ENCODE measurements around the gene PDE6B. TPM values are rescaled to one million over a fixed set of nuclear protein-coding genes. Genes with fewer than 3 reads are reported as not detected.

The PDE6B gene
- total RNA-seq, 1 experiment from 2014 or later = 10.8 TPM

- WGBS (ENCODE audit: extremely low coverage, insufficient read length, low lambda C conversion rate) = no CpG with 5 or more reads among the region's 24 CpGs
- Histone ChIP-seq H2BK15ac (ENCODE audit: low read depth, low read length) (no peak overlapping the region), H3T11ph (ENCODE audit: low read length) (no peak overlapping the region), H3K56ac (ENCODE audit: insufficient read length, low read depth, low read length) (no peak overlapping the region), H3K4me2 (ENCODE audit: insufficient read depth, insufficient read length, low read length) (no peak overlapping the region), H3K23ac (ENCODE audit: insufficient read length, low read depth, low read length) (no peak overlapping the region), H3K79me2 (ENCODE audit: insufficient read depth, low read length) (no peaks in the 10 kb centered on the region), H3K27ac (ENCODE audit: insufficient read length, low read depth, low read length) (no peak overlapping the region), H2BK20ac (ENCODE audit: low read depth, low read length, poor library complexity, severe bottlenecking) (no peak overlapping the region), H2AK5ac (ENCODE audit: insufficient read length, low read length) (no peak overlapping the region), H3K79me1 (ENCODE audit: insufficient read depth, low read depth, low read length, poor library complexity, severe bottlenecking) (no peaks in the 10 kb centered on the region), H2BK5ac (ENCODE audit: insufficient read length, low read length) (no peak overlapping the region), H2AFZ (ENCODE audit: low read length) (no peak overlapping the region), H4K5ac (ENCODE audit: insufficient read length, low read depth, low read length) (no peak overlapping the region), H4K8ac (replicated peaks; ENCODE audit: insufficient read length, low read depth, low read length) (no peak overlapping the region), H4K20me1 (ENCODE audit: control insufficient read depth, insufficient read depth, insufficient read length) (no peaks in the 10 kb centered on the region), H3K9me3 (ENCODE audit: control insufficient read depth, low read depth, low read length) (no peaks in the 10 kb centered on the region), H3K9ac (ENCODE audit: extremely low read depth, insufficient read length, low read length) (no peak overlapping the region), H3K4me1 (ENCODE audit: insufficient read depth, low read length) (no peaks in the 10 kb centered on the region; the same call in 1 of the 2 replicates), H3K4ac (ENCODE audit: low read depth, low read length) (no peak overlapping the region), H3K23me2 (ENCODE audit: insufficient read length, low read depth, low read length, poor library complexity, severe bottlenecking) (no peaks in the 10 kb centered on the region), H3K18ac (ENCODE audit: insufficient read length, low read depth, low read length) (no peak overlapping the region), H4K91ac (ENCODE audit: insufficient read length, low read depth, low read length) (no peak overlapping the region), H3K27me3 (ENCODE audit: insufficient read depth, low read length) (no peaks in the 10 kb centered on the region; the same call in 1 of the 2 replicates), H2BK120ac (ENCODE audit: low read depth, low read length, poor library complexity, severe bottlenecking) (no peak overlapping the region), H3K14ac (ENCODE audit: insufficient read depth, low read length) (no peak overlapping the region), H2BK12ac (ENCODE audit: insufficient read length, low read depth, low read length) (no peak overlapping the region)
- H3K4me3 Mint-ChIP-seq = no peak overlapping the region
- peaks cover 9 to 20% of the 10 kb centered on the region in 2 experiments for H3K4me1 Mint-ChIP-seq
- no peak for TF ChIP-seq CTCF (conservative IDR thresholded peaks at IDR 0.05)
- no peaks in the 10 kb centered on the region; a peak in 1 of 7 replicates for H3K36me3 Mint-ChIP-seq (ENCODE audit: insufficient read depth in 1 of 3, low read depth in 3 of 3)
- no peaks in the 10 kb centered on the region; a peak in 1 of 5 replicates for H3K9me3 Mint-ChIP-seq
- peaks cover 32% of the 10 kb centered on the region for H3K27me3 Mint-ChIP-seq (ENCODE audit: low read depth)
- DNase-seq = peak; percentile 18
- H3K27ac Mint-ChIP-seq = no peak overlapping the region
Measured at GRCh38 chr4:622996-623913, 2.1 kb upstream of the PDE6B start.

All from H9 (cell line).